ENCODE measurements around the gene KRTAP5-4.

DNA sequence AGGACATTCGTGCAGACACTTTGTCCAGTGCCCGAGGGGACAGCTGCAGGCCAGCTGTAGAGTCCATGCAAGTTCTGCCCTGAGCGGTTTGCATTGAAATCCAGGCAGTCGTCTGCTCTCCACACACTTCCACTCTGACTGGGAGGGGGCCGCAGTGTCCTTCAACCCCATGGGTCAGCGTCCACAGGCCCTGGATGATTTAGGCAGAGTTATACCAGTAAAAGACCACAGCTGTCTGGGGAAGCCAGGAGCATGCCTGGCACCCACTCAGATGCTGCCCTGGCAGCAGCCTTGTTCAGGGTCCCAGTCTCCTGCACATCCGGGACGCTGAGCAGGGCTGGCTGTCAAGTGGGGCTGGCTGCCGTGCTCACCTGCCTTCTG, 34.1 kb upstream of the KRTAP5-4 start:
- TF ChIP-seq, protein P1, sequence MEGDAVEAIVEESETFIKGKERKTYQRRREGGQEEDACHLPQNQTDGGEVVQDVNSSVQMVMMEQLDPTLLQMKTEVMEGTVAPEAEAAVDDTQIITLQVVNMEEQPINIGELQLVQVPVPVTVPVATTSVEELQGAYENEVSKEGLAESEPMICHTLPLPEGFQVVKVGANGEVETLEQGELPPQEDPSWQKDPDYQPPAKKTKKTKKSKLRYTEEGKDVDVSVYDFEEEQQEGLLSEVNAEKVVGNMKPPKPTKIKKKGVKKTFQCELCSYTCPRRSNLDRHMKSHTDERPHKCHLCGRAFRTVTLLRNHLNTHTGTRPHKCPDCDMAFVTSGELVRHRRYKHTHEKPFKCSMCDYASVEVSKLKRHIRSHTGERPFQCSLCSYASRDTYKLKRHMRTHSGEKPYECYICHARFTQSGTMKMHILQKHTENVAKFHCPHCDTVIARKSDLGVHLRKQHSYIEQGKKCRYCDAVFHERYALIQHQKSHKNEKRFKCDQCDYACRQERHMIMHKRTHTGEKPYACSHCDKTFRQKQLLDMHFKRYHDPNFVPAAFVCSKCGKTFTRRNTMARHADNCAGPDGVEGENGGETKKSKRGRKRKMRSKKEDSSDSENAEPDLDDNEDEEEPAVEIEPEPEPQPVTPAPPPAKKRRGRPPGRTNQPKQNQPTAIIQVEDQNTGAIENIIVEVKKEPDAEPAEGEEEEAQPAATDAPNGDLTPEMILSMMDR (IDR thresholded peaks at IDR 0.05), result no peak
- TF ChIP-seq EZH2 (IDR thresholded peaks at IDR 0.05; ENCODE audit: borderline replicate concordance, insufficient read depth, low read depth, low read length, poor library complexity, severe bottlenecking), result no peak

All from B cell (primary cell).